Fibroblast of skin of right quadriceps (primary cell): Measurements from ENCODE around the gene PAIP1.
"Not testable (repeated sequence)": the region's sequence is repeated elsewhere in the genome, so short reads cannot be mapped to it uniquely, and the experiment has no call there.

Source experiments
- DNase-seq: peaks from one replicate; pipeline ENCODE4 v3.0.0-alpha.2; 2013

The PAIP1 gene

DNA sequence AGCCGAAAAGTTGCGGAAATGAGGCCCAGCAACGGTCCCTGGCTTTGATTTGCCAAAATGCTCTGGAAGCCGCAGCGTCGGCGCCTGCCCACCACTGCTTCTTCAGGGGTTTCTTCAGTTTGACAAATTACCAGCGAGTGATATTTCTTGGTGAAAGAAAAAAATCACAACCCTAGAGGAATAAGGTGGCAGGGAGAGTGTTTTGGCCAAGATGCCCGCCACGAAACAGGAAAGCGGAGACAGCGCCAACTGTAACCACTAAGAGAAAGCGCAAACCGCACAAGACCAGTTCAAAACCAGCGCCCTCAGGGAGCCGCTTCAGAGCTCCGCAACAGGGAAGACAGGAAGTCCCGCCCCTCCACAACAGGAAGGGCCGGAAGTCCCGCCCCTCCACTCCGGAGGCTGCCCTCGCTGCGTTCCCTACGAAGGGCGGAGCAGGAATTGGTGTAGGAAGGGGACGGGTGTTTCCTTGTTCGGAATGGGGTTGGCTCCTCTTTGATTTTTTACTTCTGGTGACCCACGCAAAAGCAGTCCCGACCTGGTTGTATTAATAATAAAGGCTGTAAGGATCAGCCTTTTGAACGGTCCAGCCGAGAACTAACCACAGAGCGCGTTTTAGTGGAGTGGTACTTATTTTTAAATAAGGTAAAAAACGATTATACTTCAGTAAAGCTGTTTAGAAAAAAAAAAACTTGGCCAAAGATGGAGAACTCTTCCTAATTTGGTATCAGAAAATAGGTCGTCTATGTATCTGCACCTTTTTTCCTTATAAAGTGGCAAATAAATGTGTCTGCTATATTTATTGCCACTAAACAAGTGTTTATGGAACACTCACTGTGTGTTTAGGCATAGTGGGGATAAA, 41.8 kb downstream of the PAIP1 start, which contains the start of gene C5orf34:
C5orf34 (minus strand) TSS at position 333 of the 862 bp plus-strand sequence. CDS start 5,809 bp downstream, outside the sequence.
- peak; percentile 95 for DNase-seq

- DNase-seq: peak; percentile 69
Observed at GRCh38 chr5:43514471-43514815, 42.4 kb downstream of the PAIP1 start.

- DNase-seq: no peak
Observed at GRCh38 chr5:43514025-43514424, 42.9 kb downstream of the PAIP1 start.

DNA sequence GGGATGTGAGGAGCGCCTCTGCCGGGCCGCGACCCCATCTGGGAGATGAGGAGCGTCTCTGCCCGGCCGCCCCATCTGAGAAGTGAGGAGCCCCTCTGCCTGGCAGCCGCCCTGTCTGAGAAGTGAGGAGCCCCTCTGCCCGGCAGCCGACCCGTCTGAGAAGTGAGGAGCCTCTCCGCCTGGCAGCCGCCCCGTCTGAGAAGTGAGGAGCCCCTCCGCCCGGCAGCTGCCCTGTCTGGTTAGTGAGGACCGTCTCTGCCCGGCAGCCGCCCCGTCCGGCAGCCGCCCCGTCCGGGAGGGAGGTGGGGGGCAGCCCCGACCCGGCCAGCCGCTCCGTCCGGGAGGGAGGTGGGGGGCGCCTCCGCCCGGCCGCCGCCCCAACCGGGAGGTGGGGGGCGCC, 45.8 kb downstream of the PAIP1 start:
- not testable (repeated sequence) for DNase-seq

- no peak for DNase-seq
Observed at GRCh38 chr5:43498581-43498980, 58.3 kb downstream of the PAIP1 start.

GRCh38 chr5:43497311-43498104, 59.4 kb downstream of the PAIP1 start:
- DNase-seq: no peak

DNA sequence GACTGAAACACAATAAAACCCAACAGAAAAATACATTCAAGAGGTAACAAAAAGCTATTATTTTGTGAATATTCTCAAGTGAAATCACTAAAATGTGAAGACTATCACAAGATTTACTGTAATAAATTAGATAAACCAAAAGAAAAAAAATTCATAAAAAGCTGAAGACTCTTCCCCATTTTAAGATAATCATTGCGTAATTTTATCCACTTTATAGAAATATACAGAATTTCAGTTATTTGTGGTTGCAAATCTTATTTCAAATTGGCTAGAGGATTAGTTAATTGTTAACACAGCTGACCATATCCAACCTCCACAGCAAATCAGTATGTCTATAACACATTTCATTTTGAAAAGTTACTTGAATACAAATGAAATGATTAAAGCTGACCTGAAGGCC, 65.6 kb downstream of the PAIP1 start:
- no peak for DNase-seq

DNA sequence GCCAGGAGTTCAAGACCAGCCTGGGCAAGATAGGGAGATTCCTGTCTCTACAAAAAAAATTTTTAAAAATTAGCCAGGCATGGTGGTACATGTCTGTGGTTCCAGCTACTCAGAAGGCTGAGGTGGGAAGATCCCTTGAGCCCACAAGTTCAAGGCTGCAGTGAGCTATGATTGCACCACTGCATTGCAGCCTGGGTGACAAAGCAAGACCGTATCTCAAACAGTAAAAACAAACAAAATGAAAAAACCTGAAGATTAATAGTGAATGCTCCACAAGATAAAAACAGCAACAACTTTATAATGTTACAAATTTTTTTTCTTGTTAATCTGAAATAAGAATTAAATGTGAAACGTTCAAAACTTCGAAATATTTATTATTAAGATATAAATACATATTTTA, 70.5 kb downstream of the PAIP1 start:
- no peak for DNase-seq

- DNase-seq: no peak
Observed at GRCh38 chr5:43485406-43485805, 71.5 kb downstream of the PAIP1 start.

DNA sequence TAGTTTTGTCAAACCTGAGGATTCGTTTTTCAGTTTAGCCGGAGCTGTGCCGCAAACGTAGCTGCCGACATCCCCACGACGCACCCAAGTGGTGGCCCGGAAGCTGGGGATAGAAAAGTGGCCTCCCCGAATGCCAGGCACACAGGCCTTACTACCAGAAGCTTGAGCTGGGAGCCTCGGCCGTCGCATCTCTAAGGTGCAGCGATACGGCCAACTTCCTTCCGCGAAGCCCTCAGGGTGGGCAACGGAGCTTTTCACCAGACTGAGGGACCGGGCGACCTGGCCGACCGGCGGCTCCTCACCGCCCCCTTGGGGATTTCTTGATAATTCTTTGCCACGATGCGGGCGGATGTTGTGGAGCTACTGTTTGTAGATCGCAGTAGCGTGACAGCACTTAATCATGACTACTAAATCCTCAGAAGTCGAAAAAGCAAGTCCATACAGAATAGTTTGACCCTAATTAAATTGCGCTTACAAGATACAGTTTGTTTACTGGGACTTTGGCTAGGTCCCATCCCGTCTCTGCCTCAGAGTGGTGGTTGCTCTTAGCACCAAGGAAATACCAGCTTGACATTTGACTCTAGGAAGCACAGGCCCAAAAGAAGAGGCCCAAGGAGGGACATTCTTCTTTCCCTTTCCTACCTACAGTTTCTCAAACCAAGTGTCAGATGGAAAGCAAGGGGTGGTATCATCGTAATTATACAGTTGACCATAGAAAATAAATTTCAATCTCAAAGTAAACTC, 72.6 kb downstream of the PAIP1 start:
- peak; percentile 83 for DNase-seq

GRCh38 chr5:43483298-43484105, 73.4 kb downstream of the PAIP1 start, which contains the start of gene TMEM267:
Gene TMEM267 (minus strand): TSS chr5:43483865. CDS start chr5:43453969, 29,896 bp downstream.
- DNase-seq: peak; percentile 93

DNA sequence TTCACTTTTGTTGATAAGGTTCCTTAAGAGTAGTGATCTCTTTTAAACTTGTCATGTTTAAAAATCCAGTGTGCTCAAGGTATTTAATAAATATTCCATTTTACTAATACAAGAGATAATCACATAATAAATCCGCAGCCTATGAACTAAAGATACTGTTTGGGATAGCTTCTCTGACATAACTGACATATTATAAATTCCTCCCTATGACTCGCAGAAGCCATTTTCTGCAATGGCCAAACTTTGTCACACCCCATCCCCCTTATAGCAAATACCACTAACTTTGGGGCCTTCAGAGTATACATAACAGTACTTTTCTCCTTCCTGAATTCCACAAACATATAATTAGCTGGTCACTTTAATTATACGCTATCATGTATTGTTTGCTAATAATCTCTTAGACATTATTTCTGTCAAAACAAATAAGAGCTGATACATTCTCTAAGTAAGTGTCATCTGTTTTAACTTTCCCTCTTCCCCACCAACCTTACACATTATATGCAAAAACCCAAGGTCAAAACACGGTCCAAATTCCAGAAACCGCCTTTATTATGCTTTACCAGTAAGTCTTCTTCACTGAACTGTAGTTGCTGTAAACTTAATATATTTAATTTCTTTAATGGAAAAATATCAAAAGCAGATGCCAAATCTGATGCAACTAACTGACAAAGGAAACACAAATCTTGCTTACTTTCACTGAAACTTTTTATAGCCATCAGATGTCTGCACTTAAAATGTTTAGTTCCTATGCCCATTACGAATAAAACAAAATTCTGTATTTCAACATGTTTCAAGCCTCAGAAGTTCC, 74.2 kb downstream of the PAIP1 start:
- peak; percentile 74 for DNase-seq
